Astrocyte of the hippocampus (primary cell): ENCODE results near the gene MAP3K8.
A peak's percentile ranks its signal among the peaks of the same experiment; 100 is the strongest.

Source experiments
- DNase-seq: peaks from one replicate; pipeline ENCODE4 v3.0.0; 2011; ENCODE audit warnings: low read depth, low spot score

The MAP3K8 gene

DNA sequence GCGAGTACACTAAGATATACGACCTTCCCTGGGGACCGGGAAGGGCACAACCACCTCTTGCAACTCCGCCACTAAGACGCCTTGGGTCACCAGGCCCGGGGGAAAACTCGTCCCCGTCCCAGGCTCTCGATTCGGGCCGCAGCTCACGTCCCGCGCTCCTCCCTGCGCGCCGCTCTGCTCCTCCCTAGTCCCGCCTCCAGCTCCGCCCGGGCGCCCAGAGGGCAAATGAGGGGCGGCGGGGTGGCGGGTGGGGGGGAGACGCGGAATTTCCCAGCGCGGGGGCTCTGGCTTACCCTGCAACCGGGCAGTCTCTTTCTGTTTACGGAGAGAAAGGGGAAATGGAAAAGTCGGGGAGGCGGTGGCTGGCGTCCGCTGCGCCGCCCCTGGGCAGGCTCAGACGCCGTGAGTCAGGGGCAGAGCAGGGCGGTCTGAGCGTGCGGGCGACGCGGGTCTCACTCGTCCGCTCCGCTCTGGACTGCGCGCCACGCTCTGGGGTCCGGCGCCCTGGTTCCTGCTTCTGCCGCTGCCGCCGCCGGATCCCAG is at the start of gene MAP3K8:
Gene MAP3K8 (plus strand): TSS at position 455 of the 543 bp plus-strand sequence. CDS start 4,755 bp downstream, outside the sequence.
- DNase-seq: peak; percentile 95

DNA sequence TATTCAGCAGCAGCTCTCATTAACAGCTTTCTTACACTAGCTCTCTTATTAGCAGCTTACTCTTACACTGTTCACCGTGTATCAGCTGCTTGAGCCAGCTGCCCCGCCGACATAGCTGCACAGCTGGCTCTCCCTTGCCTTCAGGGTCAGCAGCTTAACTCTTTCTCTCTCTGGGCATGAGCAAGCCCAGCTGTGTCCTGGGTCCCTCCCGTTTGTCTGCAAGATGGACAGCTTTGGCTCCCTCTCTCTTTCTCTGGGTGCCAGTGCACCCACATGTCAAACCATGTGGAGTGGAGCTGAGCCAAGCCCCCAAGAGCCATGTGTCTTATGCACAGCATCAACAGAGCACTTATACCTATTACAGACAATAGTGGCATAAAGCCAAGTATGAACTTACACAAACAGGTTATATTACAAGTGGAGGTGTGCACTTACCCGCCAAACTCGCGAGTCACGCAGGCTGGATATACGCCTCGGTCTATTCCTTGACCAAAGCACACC is 49.2 kb upstream of the MAP3K8 start:
- peak; percentile 58 for DNase-seq

DNA sequence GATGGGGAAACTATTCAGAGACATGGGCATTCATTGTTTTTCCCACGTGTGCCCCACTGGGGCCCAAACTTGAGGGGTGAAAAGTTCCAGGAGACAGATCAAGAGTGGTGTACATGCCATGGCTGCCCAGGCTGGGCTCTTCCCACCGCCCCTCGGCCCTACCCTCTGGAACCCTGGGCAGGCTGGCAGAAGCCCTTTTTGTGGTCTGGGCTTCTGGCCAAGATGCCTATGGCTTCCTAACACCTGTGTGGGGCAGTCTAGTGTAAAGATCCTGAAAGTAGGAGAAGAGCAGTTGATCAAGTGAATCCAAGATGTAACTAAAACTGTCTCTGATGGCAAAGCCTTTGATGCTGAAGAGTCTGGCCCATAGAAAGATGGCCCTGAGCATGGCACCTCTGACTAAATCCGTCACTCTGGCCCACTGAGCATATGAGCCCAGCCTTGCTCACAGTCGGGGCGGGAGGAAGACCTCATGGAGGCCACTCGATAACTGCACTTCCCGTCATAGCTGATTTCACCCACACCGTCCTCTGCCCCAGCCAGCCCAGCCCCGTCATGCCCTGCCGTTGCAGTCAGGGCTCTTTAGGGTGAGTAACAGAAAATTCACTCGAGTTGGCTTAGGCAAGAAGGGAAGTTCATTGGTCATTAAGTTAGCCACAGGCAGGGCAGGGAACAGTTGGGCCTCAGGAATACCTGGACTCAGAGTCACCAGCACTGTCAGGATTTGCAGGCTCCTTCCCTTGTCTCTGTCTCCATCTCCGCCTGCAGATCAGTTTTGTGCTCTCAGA is 47.0 kb upstream of the MAP3K8 start:
- no peak for DNase-seq

DNA sequence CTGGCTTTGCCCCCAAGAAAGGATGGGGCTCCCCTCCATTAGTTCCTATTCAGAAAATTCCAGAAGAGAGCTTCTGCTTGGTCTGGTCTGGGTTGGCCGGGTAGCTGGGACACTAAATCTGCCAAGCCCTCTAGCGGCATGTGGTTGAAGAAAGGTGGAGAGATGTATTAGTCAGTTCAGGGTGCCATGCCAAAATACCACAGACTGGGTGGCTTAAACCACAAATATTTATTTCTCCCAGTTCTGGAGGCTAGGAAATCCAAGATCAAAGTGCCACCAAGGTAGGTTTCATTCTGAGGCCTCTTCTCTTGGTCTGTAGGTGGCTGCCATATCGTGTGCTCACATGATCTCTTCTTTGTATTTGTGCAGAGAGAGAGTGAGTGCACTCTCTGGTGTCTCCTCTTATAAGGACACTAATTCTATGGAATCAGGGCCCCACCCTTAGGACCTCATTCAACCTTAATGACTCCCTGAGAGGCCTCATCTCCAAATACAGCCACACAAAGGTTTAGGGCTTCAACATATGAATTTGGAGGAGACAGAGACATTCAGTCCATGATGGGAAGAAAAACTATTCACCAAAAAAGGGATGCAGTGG is 46.2 kb upstream of the MAP3K8 start:
- peak; percentile 85 for DNase-seq

DNA sequence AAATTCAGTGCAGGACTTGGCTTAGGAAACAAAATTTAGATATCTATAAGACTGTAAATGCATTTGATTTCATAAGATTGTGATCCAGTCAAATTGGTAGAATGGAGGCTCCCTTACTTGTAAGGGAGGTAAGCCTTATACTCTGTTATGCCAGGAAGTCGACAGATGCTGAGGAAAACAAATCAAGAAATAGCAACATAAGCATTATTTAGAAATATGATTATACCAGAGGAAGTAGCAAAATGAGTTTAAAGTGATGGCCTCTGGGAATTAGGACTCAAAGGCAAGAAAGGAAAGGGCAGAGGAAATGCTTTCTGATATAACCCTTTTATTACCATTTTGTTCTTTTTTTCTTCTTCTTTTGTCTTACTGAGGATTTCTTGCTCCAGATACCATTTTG is 44.4 kb upstream of the MAP3K8 start:
- DNase-seq: no peak

DNA sequence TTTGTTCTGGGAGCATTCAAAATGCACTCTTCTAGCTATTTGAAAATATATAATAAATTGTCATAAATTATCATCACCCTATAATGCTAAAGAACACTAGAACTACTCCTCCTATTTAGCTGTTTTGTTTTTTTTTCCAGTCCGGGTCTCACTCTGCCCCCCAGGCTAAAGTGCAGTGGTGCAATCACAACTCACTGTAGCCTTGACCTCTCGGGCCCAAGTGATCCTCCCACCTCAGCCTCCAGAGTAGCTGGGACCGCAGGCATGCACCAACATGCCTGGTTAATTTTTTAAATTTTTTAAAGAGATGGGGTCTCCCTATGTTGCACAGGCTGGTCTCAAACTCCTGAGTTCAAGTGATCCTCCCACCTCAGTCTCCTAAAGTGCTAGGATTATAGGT is 43.8 kb upstream of the MAP3K8 start:
- no peak for DNase-seq

DNA sequence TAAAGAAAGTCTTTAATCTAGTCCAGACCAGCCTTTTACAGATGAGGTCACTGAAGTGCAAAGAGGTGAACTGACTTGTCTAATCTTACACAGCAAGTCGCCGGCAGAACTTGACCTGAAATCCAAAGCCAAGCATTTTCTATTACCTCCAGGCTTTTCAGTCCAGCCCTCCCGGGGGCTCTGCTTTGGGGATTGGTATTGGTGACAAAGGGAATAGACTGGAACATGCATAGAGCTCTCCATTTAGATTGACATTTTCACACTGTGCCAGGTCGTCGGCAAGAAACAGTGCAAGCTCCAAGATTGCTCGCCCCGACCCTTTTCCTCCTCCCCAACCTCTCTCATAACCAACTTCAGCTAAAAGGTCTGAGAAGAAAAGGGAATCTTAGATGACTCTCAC is 42.7 kb upstream of the MAP3K8 start:
- no peak for DNase-seq

DNA sequence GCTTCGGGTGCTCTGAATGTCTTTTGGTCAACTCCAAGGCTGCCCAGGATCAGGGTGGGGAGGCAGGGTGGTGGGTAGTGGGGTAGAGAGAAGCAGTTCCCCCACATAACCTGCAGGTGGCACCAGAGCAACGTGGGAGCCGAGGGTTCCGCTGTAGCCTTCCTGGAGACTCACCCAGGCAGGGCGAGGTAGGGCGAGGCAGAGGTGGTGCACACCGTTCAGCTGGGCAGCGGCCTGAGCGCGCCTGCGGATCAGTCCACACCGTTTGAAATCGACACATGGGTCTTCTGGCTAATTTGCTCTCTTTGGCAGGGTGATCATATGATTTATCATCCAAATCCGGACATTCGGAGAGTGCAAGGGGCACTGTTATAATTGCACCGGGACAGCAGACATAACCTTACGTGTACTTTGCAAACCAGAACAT is 41.4 kb upstream of the MAP3K8 start:
- DNase-seq: peak; percentile 82

DNA sequence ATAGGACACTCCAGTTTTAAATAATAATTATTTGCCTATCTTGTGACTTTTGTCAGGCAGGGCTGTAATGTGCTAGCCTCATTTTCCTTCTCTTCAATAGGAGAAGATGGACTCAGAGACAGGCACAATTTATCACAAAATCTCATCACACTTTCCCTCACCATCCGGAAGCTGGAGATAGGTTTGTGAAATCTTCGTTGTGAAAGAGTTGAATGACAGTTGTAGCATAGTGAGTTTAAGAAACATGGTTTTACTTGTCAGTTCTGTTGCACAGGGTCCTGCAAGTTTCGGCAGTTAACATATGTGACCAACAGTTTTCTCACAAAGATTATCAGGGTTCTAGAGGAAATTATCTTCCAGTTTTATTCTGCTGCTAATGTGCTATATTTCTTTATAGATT is 37.7 kb upstream of the MAP3K8 start:
- DNase-seq: no peak

DNA sequence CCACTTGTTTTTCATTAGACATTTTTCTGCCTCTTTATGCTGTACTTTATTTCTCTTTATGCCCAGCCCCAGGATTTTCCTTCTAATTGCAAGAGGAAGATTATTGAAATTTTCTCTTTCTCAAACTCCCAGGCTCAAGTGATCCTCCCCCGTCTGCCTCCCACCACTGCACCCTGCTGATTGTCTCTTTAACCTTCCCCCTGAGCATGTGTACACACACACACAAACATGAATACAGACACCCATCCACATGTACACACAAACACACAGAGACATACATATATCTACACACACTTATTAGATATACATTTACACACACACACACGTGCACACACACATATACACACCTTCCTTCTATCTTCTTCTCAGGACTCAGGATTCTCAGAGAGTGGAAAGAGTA is 37.3 kb upstream of the MAP3K8 start:
- DNase-seq: no peak

DNA sequence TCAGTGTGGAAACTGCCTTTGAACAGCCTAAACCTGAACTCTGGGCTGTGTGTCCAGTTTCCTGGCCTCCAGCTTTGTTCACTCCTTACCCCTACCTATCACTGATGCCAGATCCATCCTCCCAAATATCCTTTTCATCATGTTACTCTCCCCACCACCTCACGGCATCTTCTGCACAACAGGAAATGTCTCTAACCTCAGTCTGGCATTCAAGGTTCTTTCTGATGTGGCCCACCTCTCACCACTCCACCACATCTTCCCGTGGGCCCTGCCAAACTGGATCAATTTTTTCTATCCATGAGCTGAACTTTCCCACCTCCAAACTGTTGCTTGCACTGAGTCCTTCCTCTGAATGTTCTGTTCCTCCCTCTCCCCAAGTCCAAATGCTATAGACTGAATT is 35.8 kb upstream of the MAP3K8 start:
- DNase-seq: no peak

DNA sequence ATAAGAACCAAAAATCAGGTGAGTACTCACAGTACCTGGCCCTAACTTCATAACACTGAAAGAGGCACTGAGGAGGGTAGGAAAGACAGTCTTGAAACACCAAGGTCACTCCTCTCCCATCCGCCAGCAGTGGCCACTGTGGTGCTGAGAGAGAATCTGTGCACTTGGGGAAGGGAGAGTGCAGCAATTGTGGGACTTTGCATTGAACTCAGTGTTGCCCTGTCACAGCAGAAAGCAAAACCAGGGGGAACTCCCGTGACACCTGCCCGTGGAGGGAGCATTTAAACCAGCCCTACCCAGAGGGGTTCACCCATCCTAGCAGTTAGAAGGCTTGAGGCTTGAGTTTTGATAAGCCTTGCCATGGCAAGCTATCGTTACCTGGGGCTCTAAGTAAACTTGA is 35.2 kb upstream of the MAP3K8 start:
- no peak for DNase-seq

DNA sequence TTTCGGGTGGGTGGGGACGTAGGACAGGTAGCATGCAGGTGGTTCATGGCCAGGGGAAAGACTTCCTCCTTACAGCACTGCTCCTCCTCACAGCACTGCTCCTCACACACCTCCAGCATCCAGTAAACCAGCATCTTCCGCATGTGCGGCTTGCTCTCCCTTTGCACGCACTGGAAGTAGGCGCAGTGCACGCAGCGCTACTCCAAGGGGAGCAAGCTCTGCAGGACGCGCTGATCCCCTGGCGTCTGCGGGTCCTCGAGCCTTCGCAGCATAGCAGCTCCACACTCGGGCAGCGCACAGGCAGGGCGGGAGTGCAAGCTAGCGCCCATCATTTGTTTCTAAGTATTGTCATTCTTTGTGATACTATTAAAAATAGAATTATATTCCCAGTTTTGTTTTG is 30.5 kb upstream of the MAP3K8 start:
- no peak for DNase-seq

DNA sequence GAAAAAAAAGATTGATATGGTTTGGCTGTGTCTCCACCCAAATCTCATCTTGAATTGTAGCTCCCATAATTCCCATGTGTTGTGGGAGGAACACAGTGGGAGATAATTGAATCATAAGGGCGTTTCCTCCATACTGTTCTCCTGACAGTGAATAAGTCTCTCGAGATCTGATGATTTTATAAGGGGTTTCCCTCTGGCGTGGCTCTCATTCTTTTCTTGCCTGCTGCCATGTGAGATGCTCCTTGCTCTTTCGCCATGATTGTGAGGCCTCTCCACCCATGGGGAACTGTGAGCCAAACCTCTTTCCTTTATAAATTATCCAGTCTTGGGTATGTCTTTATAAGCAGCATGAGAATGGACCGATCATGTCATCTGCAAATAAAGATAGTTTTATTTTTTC is 29.4 kb upstream of the MAP3K8 start:
- no peak for DNase-seq

DNA sequence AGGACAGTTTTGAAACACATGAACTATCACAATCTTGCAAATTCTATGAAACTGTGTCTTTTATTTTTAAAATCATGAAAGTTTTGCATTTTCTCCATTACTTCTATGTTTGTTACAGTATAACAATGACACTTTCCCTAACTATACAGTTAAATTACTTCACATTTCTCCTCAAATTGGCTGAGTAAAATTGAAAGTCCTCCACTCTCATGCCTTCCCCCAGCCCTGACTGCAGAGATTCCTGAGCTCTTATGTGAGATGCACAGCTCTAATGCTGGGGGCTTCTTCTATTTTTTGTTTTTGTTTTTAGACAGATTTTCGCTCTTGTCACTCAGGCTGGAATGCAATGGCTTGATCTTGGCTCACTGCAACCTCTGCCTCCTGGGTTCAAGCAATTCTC is 22.7 kb upstream of the MAP3K8 start:
- DNase-seq: no peak

DNA sequence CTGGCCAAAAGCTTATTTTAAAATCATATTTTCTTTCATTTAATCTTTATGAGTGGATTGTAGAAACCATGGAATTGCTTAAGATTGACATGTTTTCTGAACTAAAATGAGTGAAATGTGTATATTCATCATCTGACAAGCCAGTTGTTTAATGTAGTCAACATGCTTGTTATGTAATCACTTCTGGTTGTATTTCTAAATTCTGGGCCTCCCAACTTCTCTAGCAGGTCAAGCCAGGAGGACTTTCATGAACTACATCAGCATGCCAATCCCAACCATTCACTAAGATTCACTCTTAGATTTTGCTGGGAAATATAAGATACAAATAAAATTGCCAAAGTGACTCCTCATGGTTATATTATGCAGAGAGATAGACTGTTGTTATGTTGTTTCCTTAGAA is 21.1 kb upstream of the MAP3K8 start:
- DNase-seq: no peak

DNA sequence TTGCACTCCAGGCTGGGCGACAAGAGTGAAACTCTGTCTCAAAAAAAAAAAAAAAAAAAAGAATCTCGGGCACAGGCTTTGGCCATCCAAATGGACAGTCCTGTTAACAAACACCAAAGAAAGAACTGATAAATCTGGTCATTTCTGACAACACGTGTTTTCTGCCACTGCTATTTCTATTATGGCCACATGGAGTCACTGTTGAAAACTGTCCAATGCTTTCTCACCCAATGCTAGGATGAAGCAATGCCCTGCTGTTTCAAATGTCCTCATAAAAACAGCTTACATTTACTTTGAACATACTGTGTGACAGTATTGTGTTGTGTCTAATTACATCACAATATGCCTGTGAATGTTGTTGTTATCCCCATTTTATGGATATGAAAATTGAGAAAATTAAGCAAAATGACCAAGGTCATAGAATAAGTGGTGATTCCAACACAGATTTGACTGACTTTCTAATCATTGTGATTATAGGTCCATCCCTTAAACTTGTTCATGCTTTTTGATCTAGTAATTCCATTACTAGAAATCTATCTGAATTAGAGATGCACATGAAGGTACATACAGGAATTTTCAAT is 19.9 kb upstream of the MAP3K8 start:
- DNase-seq: peak; percentile 76

DNA sequence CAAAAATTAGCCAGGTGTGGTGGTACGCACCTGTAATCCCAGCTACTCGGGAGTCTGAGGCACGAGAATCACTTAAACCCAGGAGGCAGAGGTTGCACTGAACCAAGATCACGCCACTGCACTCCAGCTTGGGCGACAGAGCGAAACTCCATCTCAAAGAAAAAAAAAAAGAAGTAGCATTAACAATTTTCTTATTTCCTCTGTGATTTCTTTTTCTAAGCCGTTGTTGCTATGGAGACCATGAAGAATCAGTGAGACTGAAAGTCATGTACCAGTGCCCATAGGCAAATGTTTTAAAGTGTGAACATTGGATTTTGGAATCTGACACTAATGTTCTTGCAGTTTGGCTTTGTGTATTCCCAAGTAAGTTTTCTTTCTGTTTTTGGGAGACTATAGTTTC is 18.4 kb upstream of the MAP3K8 start:
- no peak for DNase-seq

DNA sequence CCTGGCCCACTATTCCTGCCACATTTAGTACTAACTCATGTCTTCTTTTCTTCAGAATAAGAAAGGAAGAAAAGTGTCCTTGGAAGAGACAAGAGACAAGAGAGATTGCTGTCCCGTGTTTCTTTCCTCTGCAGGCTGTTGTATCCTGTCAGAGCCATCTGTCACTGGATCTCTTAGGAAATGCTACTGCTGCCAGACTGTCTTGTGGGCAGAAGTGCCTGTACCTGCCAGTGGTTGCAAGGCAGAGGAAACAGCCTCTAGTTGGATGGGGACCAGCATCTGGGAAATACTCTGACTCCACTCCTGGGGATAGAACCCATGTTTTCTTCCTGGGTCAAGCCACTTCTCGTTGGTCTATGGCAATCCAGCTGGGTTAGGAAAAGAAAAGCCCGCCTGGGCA is 16.7 kb upstream of the MAP3K8 start:
- no peak for DNase-seq

DNA sequence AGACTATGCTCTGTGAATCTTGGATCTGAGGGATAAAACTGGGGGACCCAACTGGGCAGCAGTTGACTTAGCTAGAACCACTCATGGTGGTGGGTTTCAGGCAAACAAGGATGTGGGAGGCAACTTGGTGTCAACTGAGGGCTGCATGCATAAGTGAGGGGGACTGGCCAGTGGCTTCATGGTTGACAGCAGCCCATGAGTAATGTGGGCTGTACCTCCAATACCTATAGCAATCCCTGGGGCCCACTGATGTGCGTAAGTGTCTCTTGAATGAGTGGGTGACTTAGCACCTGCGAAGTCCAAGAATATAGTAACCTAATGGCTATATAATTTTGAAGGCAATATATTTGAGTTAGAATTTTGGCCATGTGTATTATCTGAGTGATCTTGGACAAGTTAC is 13.7 kb upstream of the MAP3K8 start:
- no peak for DNase-seq

DNA sequence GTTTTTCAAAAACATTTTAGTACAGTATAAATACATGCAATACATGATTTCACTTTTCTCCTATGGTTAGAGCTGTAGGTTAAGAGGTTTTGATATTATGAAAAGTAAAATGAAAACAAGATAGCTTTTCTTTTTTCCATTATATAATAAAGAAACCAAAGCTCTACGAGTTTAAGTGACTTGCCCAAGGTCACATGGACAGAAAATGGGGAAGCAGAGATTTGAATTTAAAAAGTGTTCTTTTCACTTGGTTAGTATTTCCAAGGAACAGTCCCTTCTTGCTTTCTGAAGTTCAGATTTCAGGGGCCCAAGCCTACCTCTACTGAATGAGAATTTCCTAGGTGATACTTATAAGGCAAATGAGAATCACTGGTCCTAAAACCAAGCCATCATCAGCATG is 13.2 kb upstream of the MAP3K8 start:
- DNase-seq: no peak

DNA sequence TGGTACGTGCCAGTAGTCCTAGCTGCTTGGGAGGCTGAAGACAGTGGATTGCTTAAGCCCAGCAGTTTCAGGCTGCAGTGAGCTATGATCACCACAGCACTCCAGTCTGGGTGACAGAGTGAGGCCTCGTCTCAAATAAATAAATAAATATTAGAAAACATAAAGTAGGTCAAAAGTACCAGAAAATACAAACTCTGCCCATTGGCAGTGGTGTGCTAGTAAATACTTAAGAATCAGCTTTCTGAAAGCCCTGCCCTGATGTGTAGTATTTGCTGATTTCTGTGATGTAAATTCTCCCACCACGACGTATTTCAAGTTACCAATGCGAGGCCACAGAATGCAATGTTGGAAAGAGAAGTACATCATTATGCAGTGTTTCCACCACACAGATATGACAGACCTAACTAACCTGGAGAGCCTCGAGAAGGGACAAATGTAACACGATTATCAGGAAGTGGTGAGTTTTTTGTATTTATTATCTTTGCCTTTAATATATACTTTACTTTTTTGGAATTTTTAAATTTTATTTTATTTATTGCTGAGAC is 11.8 kb upstream of the MAP3K8 start:
- no peak for DNase-seq
